Esophagus muscularis mucosa (tissue), 4 donors: ENCODE results near the gene GDPGP1. TPM values are rescaled to one million over a fixed set of nuclear protein-coding genes. Genes with fewer than 3 reads are reported as not detected.
"Not testable (repeated sequence)": the region's sequence is repeated elsewhere in the genome, so short reads cannot be mapped to it uniquely, and the experiment has no call there.

ENCODE experiments used
- DNase-seq: peaks from one replicate; pipeline ENCODE4 v3.0.0-alpha.2; 2017; ENCODE audit errors: extremely low spot score
- H3K27ac ChIP-seq, 4 donors: fragments of 200-600 bp; sonication (generic); replicated peaks in 1 of 4; 1 replicate in 3 of 4; 2 replicates in 1 of 4; pipeline ENCODE4 v1.5.1; 2016 to 2019; ENCODE audit warnings: mild to moderate bottlenecking in 1 of 4
- H3K27me3 ChIP-seq, 4 donors: fragments of 200-600 bp; sonication (generic); one replicate each; pipeline versions ENCODE4 v1.5.1 to v1.6.0; 2016 to 2019
- H3K36me3 ChIP-seq, 4 donors: fragments of 200-600 bp; sonication (generic); one replicate each; pipeline ENCODE4 v1.5.1; 2016 to 2019
- H3K4me1 ChIP-seq, 4 donors: fragments of 200-600 bp; sonication (generic); one replicate each; pipeline ENCODE4 v1.5.1; 2016 to 2019
- H3K4me3 ChIP-seq, 4 donors: fragments of 200-600 bp; sonication (generic); 1 replicate in 2 of 4; 2 replicates in 2 of 4; pipeline ENCODE4 v1.5.1; 2016 to 2019; ENCODE audit warnings: mild to moderate bottlenecking in 4 of 4, moderate library complexity in 1 of 4
- H3K9me3 ChIP-seq, 4 donors: fragments of 200-600 bp; sonication (generic); 1 replicate in 3 of 4; 2 replicates in 1 of 4; pipeline ENCODE4 v1.5.1; 2016 to 2019
- EP300 ChIP-seq: sonication (generic); formaldehyde crosslinking; IDR thresholded peaks from one replicate; pipeline ENCODE4 v1.6.1; 2017; ENCODE audit warnings: antibody characterized with exemption
- POLR2A ChIP-seq: fragments of 450-650 bp; IDR thresholded peaks from one replicate; pipeline ENCODE4 v1.6.1; 2017; ENCODE audit warnings: antibody characterized with exemption, moderate library complexity, mild to moderate bottlenecking, low read depth
- POLR2AphosphoS5 ChIP-seq, 2 donors: sonication (generic); formaldehyde crosslinking; IDR thresholded peaks; one replicate each; pipeline ENCODE4 v1.6.1; 2017; ENCODE audit warnings: antibody characterized with exemption in 2 of 2
- WGBS: methylation state at CpG from one replicate; pipeline ENCODE4 v1.1.5; 2018; 5-methylcytosine and 5-hydroxymethylcytosine counted together
- intact Hi-C: fragments of 100-400 bp; cut with DNase I; formaldehyde crosslinking; loops from one replicate; pipeline ENCODE4 v1.15.1; 2023
- total RNA-seq, 4 donors: library from RNA; depleted of rRNA; stranded (reverse); fragments of >200 nt; gene quantifications; one replicate each; pipeline versions ENCODE4 v1.1.0 to v1.2.1, GENCODE V29; 2016
- TF ChIP-seq, protein P1 (sequence below), 3 experiments: fragments of 200-600 bp in 2 of 3; fragments of 450-650 bp in 1 of 3; sonication (generic) in 2 of 3; IDR thresholded peaks; one replicate each; pipeline ENCODE4 v1.5.1; 2017 to 2019; ENCODE audit warnings: antibody characterized with exemption in 3 of 3, mild to moderate bottlenecking in 2 of 3, moderate library complexity in 1 of 3

The GDPGP1 gene, protein sequence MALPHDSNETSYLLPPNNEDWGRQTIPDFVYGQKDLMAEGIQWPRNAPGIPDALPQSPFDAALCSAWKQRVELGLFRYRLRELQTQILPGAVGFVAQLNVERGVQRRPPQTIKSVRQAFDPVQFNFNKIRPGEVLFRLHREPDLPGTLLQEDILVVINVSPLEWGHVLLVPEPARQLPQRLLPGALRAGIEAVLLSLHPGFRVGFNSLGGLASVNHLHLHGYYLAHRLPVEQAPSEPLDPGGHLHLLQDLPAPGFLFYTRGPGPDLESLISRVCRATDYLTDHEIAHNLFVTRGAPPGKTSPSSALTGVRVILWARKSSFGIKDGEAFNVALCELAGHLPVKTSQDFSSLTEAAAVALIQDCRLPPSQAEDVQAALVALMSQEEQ
- total RNA-seq = 1 to 10 TPM; 3.8 to 7.4 (median 5.3) TPM

DNA sequence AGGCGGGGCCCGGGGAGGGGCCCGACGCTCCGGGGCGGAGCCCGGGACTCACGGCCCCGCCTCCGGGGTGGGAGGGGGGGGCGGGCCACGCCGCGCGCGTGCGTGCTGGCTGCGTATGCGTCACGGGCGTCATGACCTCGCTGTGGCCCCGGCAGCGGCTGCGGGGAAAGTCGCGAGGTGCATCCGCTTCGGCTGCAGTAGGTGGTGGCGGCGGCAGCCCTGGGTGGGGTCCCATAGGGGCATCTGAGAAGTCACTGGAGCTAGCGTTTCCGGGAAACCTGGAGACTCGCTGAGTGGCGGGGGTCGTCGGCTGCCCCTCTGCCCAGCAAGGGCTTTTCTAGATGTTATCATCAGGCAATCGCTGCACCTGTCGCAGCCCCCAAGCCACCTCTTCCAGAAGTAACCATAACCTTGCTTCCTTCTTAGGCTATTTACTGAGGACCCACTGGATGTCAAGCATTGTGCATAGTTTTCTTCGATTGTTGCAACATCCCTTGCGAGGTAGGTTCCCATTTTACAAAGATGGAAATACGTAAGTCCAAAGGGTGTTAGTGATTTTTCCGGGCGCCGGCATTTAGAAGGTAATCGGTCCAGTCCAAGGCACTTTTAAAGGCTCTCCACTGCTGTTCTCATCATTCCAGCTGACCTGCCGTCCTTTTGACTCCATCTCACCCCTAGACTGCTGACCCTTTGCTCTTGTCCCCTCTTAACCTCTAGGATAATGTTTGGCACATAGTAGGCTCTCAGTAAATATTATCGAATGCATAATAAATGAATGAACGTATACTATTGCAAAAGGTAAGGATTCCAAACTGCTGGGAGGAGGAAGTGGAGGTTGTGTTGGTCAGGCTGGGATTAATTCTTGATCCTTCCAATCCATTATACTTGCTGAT is at the start of gene GDPGP1:
Gene GDPGP1 (plus strand): TSS at position 114 of the 893 bp plus-strand sequence. CDS start 6,700 bp downstream, outside the sequence.
- peak within 1 kb of the TSS; percentile 80 to 93 (median 92) for H3K4me3 ChIP-seq
- H3K27me3 ChIP-seq = no peaks in the 10 kb centered on the region
- TF ChIP-seq POLR2AphosphoS5 (IDR thresholded peaks at IDR 0.05) (peak; percentile 91), POLR2A (no peak), EP300 (no peak)
- TF ChIP-seq, protein P1, sequence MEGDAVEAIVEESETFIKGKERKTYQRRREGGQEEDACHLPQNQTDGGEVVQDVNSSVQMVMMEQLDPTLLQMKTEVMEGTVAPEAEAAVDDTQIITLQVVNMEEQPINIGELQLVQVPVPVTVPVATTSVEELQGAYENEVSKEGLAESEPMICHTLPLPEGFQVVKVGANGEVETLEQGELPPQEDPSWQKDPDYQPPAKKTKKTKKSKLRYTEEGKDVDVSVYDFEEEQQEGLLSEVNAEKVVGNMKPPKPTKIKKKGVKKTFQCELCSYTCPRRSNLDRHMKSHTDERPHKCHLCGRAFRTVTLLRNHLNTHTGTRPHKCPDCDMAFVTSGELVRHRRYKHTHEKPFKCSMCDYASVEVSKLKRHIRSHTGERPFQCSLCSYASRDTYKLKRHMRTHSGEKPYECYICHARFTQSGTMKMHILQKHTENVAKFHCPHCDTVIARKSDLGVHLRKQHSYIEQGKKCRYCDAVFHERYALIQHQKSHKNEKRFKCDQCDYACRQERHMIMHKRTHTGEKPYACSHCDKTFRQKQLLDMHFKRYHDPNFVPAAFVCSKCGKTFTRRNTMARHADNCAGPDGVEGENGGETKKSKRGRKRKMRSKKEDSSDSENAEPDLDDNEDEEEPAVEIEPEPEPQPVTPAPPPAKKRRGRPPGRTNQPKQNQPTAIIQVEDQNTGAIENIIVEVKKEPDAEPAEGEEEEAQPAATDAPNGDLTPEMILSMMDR (IDR thresholded peaks at IDR 0.05) = peak in 1 of 3 experiments; percentile 21
- H3K36me3 ChIP-seq = peaks cover 0 to 58% (median 47%) of the 10 kb centered on the region in 4 donors
- DNase-seq = no peak
- peak within 1 kb of the TSS; percentile 89 to 97 (median 91) for H3K27ac ChIP-seq
- WGBS = 15% methylated on average over 12 of the region's 49 CpGs
- H3K4me1 ChIP-seq = peaks cover 36 to 50% (median 48%) of the 10 kb centered on the region in 4 donors
- intact Hi-C loops = no loop called here
- no peaks in the 10 kb centered on the region for H3K9me3 ChIP-seq

DNA sequence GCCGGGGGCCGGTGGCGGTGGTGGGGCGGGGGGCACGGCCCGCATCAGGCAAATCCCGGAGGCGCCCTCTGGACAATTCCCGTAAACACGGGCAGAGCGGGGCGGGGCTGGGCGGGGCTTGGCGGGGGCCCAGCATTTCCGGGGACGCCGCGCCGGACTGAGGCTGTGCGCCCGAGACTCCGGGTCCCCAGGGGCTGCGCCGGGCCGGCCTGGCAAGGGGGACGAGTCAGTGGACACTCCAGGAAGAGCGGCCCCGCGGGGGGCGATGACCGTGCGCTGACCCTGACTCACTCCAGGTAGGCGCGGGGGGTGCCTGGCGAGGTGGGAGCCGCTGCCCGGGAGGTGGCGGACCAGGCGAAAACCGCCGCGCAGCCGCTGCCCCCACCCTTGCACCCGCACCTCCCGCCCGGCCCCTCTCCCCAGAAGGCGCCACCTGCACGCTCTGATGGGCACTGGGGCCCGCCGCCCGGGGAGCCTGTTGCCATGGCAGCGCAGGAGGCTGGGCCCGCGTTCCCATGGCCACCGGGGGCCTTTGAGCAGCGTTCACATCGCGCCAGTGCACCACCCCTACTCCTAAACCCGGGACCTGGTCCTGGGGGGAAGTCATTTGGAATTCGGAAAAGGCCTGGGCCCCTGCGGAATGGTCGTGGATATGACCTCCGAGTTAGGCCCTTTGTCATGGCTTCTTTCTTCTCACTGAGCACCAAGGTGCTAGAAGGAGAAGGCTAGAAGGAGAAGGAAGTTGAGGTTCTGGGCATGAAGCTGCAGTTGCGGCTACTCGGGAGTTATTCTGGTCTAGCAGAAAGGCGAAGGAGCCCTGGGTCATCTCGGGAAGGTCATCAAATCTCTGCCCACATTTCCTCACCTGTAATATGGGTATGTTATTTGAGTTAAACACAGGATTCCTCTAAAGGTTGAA is 49.0 kb upstream of the GDPGP1 start:
- Histone ChIP-seq H3K27me3 (peaks cover 0 to 4% (median 1%) of the 10 kb centered on the region in 4 donors), H3K9me3 (no peaks in the 10 kb centered on the region), H3K36me3 (no peaks in the 10 kb centered on the region), H3K27ac (peak overlapping the region; percentile 94 to 100 (median 97)), H3K4me3 (peak overlapping the region; percentile 73 to 95 (median 86)), H3K4me1 (peaks cover 23 to 97% (median 84%) of the 10 kb centered on the region in 4 donors)
- intact Hi-C loops = no loop called here
- TF ChIP-seq POLR2AphosphoS5 (IDR thresholded peaks at IDR 0.05) (peak; percentile 22 to 88), POLR2A (peak; percentile 72), EP300 (peak; percentile 10)
- TF ChIP-seq, protein P1 (IDR thresholded peaks at IDR 0.05) = peak in 1 of 3 experiments; percentile 2
- 12% methylated on average over 12 of the region's 67 CpGs for WGBS
- no peak for DNase-seq

DNA sequence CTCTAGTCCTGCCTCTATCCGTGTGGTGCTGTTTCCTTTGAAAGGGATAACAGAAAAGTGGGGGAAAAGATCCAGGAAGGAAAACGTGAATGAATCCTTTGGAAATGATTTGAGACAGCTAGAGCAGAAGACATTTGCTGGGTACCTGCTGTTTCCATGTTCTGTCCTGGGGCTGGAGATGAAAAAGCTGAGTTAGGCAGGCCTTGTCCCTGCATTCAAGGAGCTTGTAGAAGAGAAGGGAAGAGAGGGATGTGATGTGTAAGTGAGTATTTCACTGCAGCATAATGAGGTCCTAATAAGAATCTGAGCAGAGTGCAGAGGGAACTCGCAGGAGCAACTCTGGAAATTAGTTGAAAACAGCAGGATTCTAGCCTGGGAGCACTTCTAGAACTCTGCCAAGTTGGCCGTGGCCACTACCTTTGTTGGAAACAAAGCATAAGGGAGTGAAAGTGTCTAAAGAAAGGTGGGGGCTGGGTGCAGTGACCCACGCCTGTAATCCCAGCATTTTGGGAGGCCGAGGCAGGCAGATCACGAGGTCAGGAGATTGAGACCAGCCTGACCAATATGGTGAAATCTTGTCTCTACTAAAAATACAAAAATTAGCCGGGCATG is 46.6 kb upstream of the GDPGP1 start:
- Histone ChIP-seq H3K9me3 (no peaks in the 10 kb centered on the region), H3K36me3 (no peaks in the 10 kb centered on the region), H3K4me3 (no peak overlapping the region), H3K27me3 (peaks cover 0 to 4% (median 1%) of the 10 kb centered on the region in 4 donors), H3K4me1 (peaks cover 42 to 99% (median 95%) of the 10 kb centered on the region in 4 donors), H3K27ac (peak overlapping the region; percentile 94 to 100 (median 97))
- intact Hi-C loops = no loop called here
- DNase-seq = no peak
- WGBS = 43% methylated on average over 8 of the region's 8 CpGs
- TF ChIP-seq EP300 (no peak), POLR2AphosphoS5 (IDR thresholded peaks at IDR 0.05) (no peak), POLR2A (no peak)
- TF ChIP-seq, protein P1 (IDR thresholded peaks at IDR 0.05) = no peak

DNA sequence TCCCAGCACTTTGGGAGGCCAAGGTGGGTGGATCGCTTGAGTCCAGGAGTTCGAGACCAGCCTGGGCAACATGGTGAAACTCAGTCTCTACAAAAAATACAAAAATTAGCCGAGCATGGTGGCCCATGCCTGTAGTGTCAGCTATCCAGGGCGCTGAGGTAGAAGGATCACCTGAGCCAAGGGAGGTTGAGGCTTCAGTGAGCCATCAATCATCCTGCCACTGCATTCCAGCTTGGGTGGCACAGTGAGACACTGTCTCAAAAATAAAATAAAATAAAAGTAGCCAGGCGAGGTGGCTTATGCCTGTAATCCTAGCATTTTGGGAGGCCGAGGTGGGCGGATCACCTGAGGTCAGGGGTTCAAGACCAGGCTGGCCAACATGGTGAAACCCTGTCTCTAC is 45.9 kb upstream of the GDPGP1 start:
- intact Hi-C loops, DNase-seq, H3K9me3 ChIP-seq, H3K27me3 ChIP-seq, H3K4me3 ChIP-seq, H3K36me3 ChIP-seq: not testable (repeated sequence)
- H3K27ac ChIP-seq = peak overlapping the region; percentile 94 to 100 (median 97)
- peaks cover 49 to 99% (median 96%) of the 10 kb centered on the region in 4 donors for H3K4me1 ChIP-seq
- WGBS = 93% methylated on average over 7 of the region's 7 CpGs
